Panc1 (cell line): ENCODE data around the gene C17orf78. TPM values are rescaled to one million over a fixed set of nuclear protein-coding genes. Genes with fewer than 3 reads are reported as not detected.

Source experiments
- ATAC-seq: fragments of 200-7000 bp; cut with Tn5 transposase; 2 replicates; pipeline ENCODE4 v1.9.1; 2020; ENCODE audit warnings: mild to moderate bottlenecking, moderate library complexity
- BruUV-seq: library from RNA; stranded (reverse); fragments of 400-500 nt; replicated peaks from 2 replicates; lab custom pipeline; 2021; lab: Mats Ljungman, UMichigan
- CTCF ChIA-PET: fragments of 300-600 bp; sonication (Branson Sonifier 250); formaldehyde crosslinking; loops from one replicate; lab custom pipeline; 2022; ENCODE audit warnings: antibody characterized with exemption; lab: Charles Lee
- POLR2A ChIA-PET: fragments of 300-600 bp; sonication (Branson Sonifier 250); formaldehyde crosslinking; loops from one replicate; lab custom pipeline; 2022; ENCODE audit warnings: antibody characterized with exemption; lab: Charles Lee
- DNase-seq: peaks from one replicate; pipeline ENCODE4 v3.0.0-alpha.2; 2010; ENCODE audit warnings: low read depth, low spot score
- H3K27ac ChIP-seq: 2 replicates; pipeline ENCODE4 v1.5.1; 2011; ENCODE audit warnings: mild to moderate bottlenecking, low read length, inconsistent platforms
- H3K27me3 ChIP-seq: fragments of 200-500 bp; sonication (Bioruptor generic); 2 replicates; pipeline ENCODE4 v1.6.0; 2014; ENCODE audit warnings: low read length, inconsistent platforms; ENCODE audit not compliant: control insufficient read depth, insufficient read depth
- H3K36me3 ChIP-seq: fragments of 200-500 bp; sonication (Bioruptor generic); 2 replicates; pipeline ENCODE4 v1.5.1; 2014; ENCODE audit warnings: inconsistent platforms, mild to moderate bottlenecking, low read length, moderate library complexity; ENCODE audit not compliant: control insufficient read depth, insufficient read depth
- H3K4me1 ChIP-seq: 2 replicates; pipeline ENCODE4 v1.5.1; 2011; ENCODE audit warnings: inconsistent platforms, mild to moderate bottlenecking, low read length, moderate library complexity; ENCODE audit not compliant: control insufficient read depth, insufficient read depth
- H3K4me3 ChIP-seq, 2 experiments: 2 replicates each; pipeline ENCODE4 v1.5.1; 2011 to 2012; ENCODE audit warnings: low read depth in 2 of 2, low read length in 2 of 2, mild to moderate bottlenecking in 2 of 2, inconsistent platforms in 1 of 2, moderate library complexity in 1 of 2
- H3K9me3 ChIP-seq: fragments of 200-500 bp; sonication (Bioruptor generic); 2 replicates; pipeline ENCODE4 v1.5.1; 2014; ENCODE audit warnings: low read depth, mild to moderate bottlenecking, inconsistent platforms, low read length, moderate library complexity; ENCODE audit not compliant: control insufficient read depth, insufficient read depth
- CTCF ChIP-seq: fragments of 450-650 bp; IDR thresholded peaks from 2 replicates; pipeline ENCODE4 v1.5.1; 2017; ENCODE audit warnings: mild to moderate bottlenecking
- POLR2AphosphoS5 ChIP-seq: IDR thresholded peaks from 2 replicates; pipeline ENCODE4 v1.6.1; 2012; ENCODE audit warnings: mild to moderate bottlenecking, low read depth, low read length, moderate library complexity
- REST ChIP-seq, 2 experiments: IDR thresholded peaks; 2 replicates each; pipeline ENCODE4 v1.6.1; 2011 to 2012; ENCODE audit warnings: low read depth in 2 of 2, control low read depth in 1 of 2, low read length in 1 of 2, mild to moderate bottlenecking in 1 of 2, moderate library complexity in 1 of 2; ENCODE audit not compliant: insufficient read depth in 1 of 2
- SIN3A ChIP-seq: IDR thresholded peaks from 2 replicates; pipeline ENCODE4 v1.6.1; 2012; ENCODE audit warnings: low read depth, mild to moderate bottlenecking, low read length, moderate library complexity, borderline replicate concordance; ENCODE audit not compliant: insufficient read depth
- TCF7L2 ChIP-seq: IDR thresholded peaks from 2 replicates; pipeline ENCODE4 v1.6.1; 2011; ENCODE audit warnings: mild to moderate bottlenecking, low read depth, low read length, inconsistent platforms
- in situ Hi-C: cut with HindIII; loops from 2 replicates; pipeline ENCODE4 v1.10.0; 2016; ENCODE audit warnings: low sequenced_read_pairs, low pct_unique_long_range_greater_than_20kb
- intact Hi-C: fragments of 100-400 bp; cut with micrococcal nuclease; formaldehyde crosslinking; loops from one replicate; pipeline ENCODE4 v1.10.0; 2022; ENCODE audit not compliant: unreplicated experiment
- total RNA-seq: library from RNA; stranded (reverse); gene quantifications from one replicate; pipeline ENCODE4 v1.2.1, GENCODE V29; 2021; ENCODE audit not compliant: unreplicated experiment

The C17orf78 gene
- total RNA-seq, 1 experiment from 2014 or later = not detected

GRCh38 chr17:37365589-37365988, 10.2 kb upstream of the C17orf78 start:
- intact Hi-C loops (no loop called here), in situ Hi-C loops (no loop called here)
- Histone ChIP-seq H3K9me3 (no peaks in the 10 kb centered on the region), H3K36me3 (no peaks in the 10 kb centered on the region), H3K4me3 (no peak overlapping the region), H3K27me3 (no peaks in the 10 kb centered on the region), H3K4me1 (peaks cover 2% of the 10 kb centered on the region; the same call in 1 of the 2 replicates), H3K27ac (no peak overlapping the region)
- CTCF ChIA-PET = interaction anchor here (0.8 kb wide), 1 partner anchor 8 kb away, joined by 4 read pairs; no protein-coding TSS in a partner anchor
- no peak for ATAC-seq
- DNase-seq = no peak
- TF ChIP-seq POLR2AphosphoS5 (no peak), SIN3A (no peak), TCF7L2 (no peak), REST (IDR thresholded peaks at IDR 0.05; ENCODE audit: insufficient read depth in 1 of 2, low read depth in 2 of 2, low read length in 1 of 2) (no peak), CTCF (no peak)
- POLR2A ChIA-PET = no interaction called here
- no TSS peak for BruUV-seq

GRCh38 chr17:37368577-37368976, 7.2 kb upstream of the C17orf78 start:
- in situ Hi-C loops = no loop called here

More at GRCh38 chr17:37368577-37368976, 7.2 kb upstream of the C17orf78 start:
- Histone ChIP-seq H3K4me1 (no peaks in the 10 kb centered on the region), H3K27me3 (no peaks in the 10 kb centered on the region), H3K9me3 (no peaks in the 10 kb centered on the region), H3K36me3 (no peaks in the 10 kb centered on the region), H3K27ac (no peak overlapping the region), H3K4me3 (no peak overlapping the region)
- ATAC-seq = no peak
- no TSS peak for BruUV-seq
- TF ChIP-seq REST (IDR thresholded peaks at IDR 0.05; ENCODE audit: insufficient read depth in 1 of 2, low read depth in 2 of 2, low read length in 1 of 2) = no peak
- no peak for TF ChIP-seq TCF7L2
- TF ChIP-seq SIN3A = no peak
- TF ChIP-seq CTCF = no peak
- TF ChIP-seq POLR2AphosphoS5 = no peak
- POLR2A ChIA-PET = no interaction called here
- CTCF ChIA-PET = no interaction called here
- DNase-seq = no peak
- intact Hi-C loops = no loop called here
